Esophagus squamous epithelium (tissue), 4 donors: ENCODE results near the gene FGF18.

ENCODE experiments used
- CTCF ChIP-seq, 6 experiments: fragments of 450-650 bp in 4 of 6; fragments of 200-600 bp in 2 of 6; sonication (generic) in 2 of 6; IDR thresholded peaks; one replicate each; pipeline ENCODE4 v1.5.1; 2016 to 2019; ENCODE audit warnings: antibody characterized with exemption in 6 of 6, mild to moderate bottlenecking in 4 of 6, moderate library complexity in 4 of 6
- POLR2A ChIP-seq, 4 donors: fragments of 450-650 bp; IDR thresholded peaks; one replicate each; pipeline ENCODE4 v1.6.1; 2017; ENCODE audit warnings: antibody characterized with exemption in 4 of 4, mild to moderate bottlenecking in 4 of 4, moderate library complexity in 3 of 4

DNA sequence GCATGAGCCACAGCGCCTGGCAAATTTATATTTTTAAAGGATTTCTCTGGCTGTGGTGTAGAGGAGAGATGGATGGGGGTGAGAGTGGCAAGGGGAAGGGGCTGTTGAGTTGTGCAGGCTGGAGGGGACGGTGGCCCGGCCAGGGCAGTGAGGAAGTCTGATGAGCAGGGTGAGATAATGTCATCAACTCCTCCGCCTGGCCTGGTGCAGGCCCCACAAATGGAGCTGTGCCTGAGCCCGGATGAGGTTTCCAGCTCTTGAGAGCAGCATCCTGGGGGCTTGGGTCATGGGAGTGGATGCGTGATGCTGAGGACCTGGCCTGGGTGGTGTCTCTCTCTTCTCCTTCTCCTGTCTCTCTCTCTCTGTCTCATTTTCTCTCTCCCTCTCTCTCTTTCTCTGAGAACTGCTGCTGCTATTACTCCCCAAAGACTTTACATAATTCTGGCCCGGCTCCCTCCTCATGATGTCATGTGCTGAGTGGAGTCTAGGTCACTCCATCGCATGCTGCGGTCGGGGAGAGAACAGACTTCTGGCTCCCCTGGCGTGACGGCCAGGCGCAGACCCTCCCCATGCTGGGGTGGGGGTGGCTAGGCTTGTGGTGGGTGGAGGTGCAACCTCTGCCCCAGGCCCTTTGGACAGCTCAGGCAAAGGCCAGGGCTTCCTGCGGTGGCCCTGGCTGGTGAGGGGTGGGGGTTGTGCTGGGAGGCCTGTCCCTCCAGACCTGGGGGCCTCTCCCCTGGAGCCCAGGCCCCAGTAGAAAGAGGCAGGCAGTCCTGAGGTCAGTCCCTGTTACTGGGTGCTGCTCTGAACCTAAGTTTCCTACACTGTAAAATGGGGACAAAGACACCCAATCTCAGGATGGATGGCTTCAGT, 26.4 kb downstream of the FGF18 start:
- TF ChIP-seq CTCF (IDR thresholded peaks at IDR 0.05): no peak
- no peak for TF ChIP-seq POLR2A (IDR thresholded peaks at IDR 0.05)
